Measurements from ENCODE around the gene RPS6KA6.

Gene RPS6KA6

GRCh38 chrX:84187533-84188319, at the start of gene RPS6KA6:
Gene RPS6KA6 (minus strand): TSS chrX:84188199. CDS start chrX:84187899, 300 bp downstream.
- peak; percentile 45 for DNase-seq

GRCh38 chrX:84224741-84225140, 36.7 kb upstream of the RPS6KA6 start:
- DNase-seq: no peak

GRCh38 chrX:84223261-84223660, 35.3 kb upstream of the RPS6KA6 start:
- DNase-seq: no peak

- DNase-seq: no peak
Measured at GRCh38 chrX:84221181-84221580, 33.2 kb upstream of the RPS6KA6 start.

GRCh38 chrX:84219551-84219950, 31.6 kb upstream of the RPS6KA6 start:
- no peak for DNase-seq

- no peak for DNase-seq
Measured at GRCh38 chrX:84218726-84219125, 30.7 kb upstream of the RPS6KA6 start.

- DNase-seq: no peak
Measured at GRCh38 chrX:84216881-84217280, 28.9 kb upstream of the RPS6KA6 start.

- peak; percentile 7 for DNase-seq
Measured at GRCh38 chrX:84216406-84216805, 28.4 kb upstream of the RPS6KA6 start.

GRCh38 chrX:84205276-84205675, 17.3 kb upstream of the RPS6KA6 start:
- DNase-seq: no peak

GRCh38 chrX:84199688-84200087, 11.7 kb upstream of the RPS6KA6 start:
- DNase-seq: no peak

GRCh38 chrX:84197550-84197949, 9.6 kb upstream of the RPS6KA6 start:
- no peak for DNase-seq

GRCh38 chrX:84192006-84192405, 4.0 kb upstream of the RPS6KA6 start:
- DNase-seq: no peak

- no peak for DNase-seq
Measured at GRCh38 chrX:84189125-84189524, 1.1 kb upstream of the RPS6KA6 start.

GRCh38 chrX:84188320-84188834, 378 bp upstream of the RPS6KA6 start:
- DNase-seq: peak; percentile 45

- peak; percentile 10 for DNase-seq
Measured at GRCh38 chrX:84186603-84187532, 1.1 kb downstream of the RPS6KA6 start.

- DNase-seq: no peak
Measured at GRCh38 chrX:84182516-84182915, 5.5 kb downstream of the RPS6KA6 start.

- no peak for DNase-seq
Measured at GRCh38 chrX:84175958-84176357, 12.0 kb downstream of the RPS6KA6 start.

GRCh38 chrX:84175274-84175673, 12.7 kb downstream of the RPS6KA6 start:
- DNase-seq: no peak

GRCh38 chrX:84174348-84174747, 13.7 kb downstream of the RPS6KA6 start:
- no peak for DNase-seq

GRCh38 chrX:84170931-84171330, 17.1 kb downstream of the RPS6KA6 start:
- no peak for DNase-seq

- DNase-seq: no peak
Measured at GRCh38 chrX:84168574-84168973, 19.4 kb downstream of the RPS6KA6 start.

- DNase-seq: no peak
Measured at GRCh38 chrX:84168095-84168494, 19.9 kb downstream of the RPS6KA6 start.

- no peak for DNase-seq
Measured at GRCh38 chrX:84165711-84166110, 22.3 kb downstream of the RPS6KA6 start.

- no peak for DNase-seq
Measured at GRCh38 chrX:84162401-84162800, 25.6 kb downstream of the RPS6KA6 start.
